ENCODE data around the gene ZBTB44.
"Not testable (repeated sequence)": the region's sequence is repeated elsewhere in the genome, so short reads cannot be mapped to it uniquely, and the experiment has no call there.

The ZBTB44 gene

DNA sequence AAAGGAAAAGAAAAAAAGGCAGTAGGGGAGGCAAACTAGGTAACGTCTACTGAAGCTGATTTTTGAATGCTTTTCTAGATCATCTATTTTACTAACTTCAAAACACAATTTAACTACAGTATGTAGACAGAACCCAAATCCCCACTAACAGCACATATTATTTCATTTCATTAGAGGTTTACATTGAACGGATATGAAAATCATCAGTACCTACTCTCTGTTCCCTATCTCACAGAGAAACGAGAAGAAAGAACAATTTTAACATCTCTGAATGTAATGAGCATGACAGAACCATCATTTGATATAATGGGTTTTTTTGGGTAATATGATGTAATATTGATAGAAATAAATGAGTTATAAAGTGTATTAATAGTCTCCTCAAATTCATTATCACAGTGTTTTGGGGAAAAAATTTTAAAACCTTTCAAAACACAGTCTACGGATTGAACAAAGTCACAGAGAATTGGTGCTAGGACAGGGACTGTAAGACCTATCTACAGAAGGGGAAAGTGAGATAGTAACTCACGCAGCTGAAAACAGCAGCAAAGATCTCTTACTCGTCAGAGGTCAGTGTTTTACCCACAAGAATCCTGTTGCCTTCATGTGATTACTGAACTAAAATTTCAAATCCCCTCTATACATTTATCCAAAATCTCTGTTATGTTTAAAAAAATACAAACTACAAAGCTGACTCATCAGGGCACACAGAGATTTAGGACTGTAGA, 77.3 kb downstream of the ZBTB44 start:
- no peak overlapping the region for H3K4me3 ChIP-seq (ENCODE audit: low read length)
- DNase-seq (ENCODE audit: low read depth) = no peak
- TF ChIP-seq, protein P1, sequence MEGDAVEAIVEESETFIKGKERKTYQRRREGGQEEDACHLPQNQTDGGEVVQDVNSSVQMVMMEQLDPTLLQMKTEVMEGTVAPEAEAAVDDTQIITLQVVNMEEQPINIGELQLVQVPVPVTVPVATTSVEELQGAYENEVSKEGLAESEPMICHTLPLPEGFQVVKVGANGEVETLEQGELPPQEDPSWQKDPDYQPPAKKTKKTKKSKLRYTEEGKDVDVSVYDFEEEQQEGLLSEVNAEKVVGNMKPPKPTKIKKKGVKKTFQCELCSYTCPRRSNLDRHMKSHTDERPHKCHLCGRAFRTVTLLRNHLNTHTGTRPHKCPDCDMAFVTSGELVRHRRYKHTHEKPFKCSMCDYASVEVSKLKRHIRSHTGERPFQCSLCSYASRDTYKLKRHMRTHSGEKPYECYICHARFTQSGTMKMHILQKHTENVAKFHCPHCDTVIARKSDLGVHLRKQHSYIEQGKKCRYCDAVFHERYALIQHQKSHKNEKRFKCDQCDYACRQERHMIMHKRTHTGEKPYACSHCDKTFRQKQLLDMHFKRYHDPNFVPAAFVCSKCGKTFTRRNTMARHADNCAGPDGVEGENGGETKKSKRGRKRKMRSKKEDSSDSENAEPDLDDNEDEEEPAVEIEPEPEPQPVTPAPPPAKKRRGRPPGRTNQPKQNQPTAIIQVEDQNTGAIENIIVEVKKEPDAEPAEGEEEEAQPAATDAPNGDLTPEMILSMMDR (conservative IDR thresholded peaks at IDR 0.05; ENCODE audit: low read length) = no peak

DNA sequence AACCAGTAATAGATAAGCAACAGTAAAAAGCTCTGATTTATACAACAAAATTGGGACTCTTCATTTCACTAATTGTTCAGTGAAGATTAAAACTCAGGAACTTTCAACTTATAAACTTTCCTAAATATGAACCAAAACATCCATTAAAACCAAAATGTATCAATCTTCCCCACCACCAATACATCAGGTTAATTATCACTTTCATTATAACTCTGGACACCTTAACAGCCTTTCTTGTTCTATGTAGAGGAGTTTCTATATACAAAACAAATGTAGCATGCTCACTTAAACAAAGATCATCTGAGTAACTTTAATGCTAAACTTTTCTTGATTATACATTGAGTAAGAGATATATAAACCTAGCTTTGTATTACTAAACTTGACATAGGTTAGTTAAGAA, 80.4 kb downstream of the ZBTB44 start:
- no peak for DNase-seq (ENCODE audit: low read depth)
- TF ChIP-seq, protein P1 (conservative IDR thresholded peaks at IDR 0.05; ENCODE audit: low read length) = no peak
- H3K4me3 ChIP-seq (ENCODE audit: low read length) = no peak overlapping the region

DNA sequence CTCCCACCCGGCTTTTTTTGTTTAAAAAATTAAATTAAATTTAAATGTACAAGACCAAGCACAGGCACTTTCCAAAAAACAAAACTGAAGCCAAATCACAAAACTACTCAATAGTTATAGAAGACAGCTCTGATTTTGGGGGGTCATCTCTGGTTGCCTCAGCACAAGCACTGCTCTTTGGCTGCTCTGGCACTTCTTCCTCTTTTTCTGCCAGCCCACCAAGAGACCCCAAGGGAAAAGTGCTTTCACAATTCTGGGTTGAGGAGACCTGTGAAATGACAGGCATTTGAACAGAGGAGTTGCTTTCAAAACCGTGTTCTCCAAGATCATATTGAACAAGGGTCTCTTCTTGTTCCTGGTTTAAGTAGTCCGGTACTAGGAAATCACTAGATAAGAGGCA, 80.8 kb downstream of the ZBTB44 start:
- DNase-seq (ENCODE audit: low read depth); H3K4me3 ChIP-seq (ENCODE audit: low read length): not testable (repeated sequence)

DNA sequence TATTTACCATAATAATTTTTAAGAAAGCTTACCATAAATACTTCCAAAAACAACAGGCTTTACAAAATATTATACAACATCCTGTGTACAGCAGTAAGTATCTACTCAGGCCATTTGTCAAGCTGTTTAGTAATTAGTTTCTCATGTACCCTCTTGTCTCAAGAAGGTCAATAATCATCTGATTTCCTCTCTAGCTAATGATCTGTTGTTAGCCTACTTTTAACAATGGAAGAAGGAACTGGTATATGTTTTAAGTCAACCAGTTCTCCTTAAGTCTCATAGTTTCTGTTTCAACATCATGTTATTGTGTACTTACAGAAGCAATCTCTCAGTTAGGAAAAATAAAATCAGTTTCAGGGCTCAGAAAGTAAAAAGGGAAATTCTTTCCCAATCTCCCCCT, 81.2 kb downstream of the ZBTB44 start:
- not testable (repeated sequence) for DNase-seq (ENCODE audit: low read depth); H3K4me3 ChIP-seq (ENCODE audit: low read length)

DNA sequence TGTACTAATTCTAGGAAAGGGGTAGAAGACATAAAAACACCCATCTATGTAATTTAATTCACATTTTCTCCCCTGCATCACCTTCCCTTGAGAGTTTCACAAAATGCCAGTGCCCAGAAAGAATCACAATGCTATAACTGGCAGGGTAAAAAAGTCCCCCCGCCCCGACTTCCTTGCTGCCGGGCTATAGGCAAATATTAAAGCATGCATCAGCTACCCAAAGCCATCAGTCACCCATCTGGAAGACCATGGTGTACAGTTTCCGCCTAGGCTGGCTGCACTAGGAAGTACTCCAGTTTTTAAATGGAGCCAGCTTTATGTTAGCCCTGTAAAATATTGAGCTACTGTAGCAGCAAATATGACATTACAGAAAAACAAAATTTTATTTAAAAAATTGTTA, 87.3 kb downstream of the ZBTB44 start:
- TF ChIP-seq, protein P1 (conservative IDR thresholded peaks at IDR 0.05; ENCODE audit: low read length) = no peak
- H3K4me3 ChIP-seq (ENCODE audit: low read length) = no peak overlapping the region
- no peak for DNase-seq (ENCODE audit: low read depth)

DNA sequence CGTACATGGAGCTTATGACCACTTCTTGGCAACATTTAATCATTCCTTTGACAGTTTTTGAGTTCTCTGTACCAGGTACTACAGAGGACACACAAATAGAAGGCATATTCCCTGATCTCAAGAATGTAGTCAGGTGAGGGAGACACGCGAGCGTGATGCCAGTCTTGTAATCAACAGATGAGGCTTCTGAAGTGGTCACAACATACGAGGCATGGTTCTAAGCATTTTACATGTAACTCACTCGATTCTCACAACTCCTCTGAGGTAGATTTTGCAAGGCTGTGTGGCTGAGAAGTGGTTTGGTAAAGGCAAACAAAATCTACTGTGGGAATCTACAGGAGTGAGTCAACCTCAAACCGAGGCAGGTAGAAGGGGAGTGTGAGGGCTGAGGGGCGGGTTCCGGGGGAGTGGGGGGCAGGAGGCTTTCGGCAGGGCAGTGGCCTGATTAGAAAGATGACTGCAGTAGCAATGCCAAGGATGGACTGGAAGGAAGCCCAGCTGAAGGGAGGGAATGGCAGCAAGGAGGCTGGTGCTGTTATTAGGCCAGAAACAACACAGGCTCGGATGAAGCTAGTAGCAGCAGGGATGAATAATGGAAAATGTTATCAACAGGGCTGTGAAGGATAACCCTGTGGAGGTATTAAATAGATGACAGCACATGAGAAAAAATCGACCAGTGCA, 91.3 kb downstream of the ZBTB44 start:
- TF ChIP-seq, protein P1 (conservative IDR thresholded peaks at IDR 0.05; ENCODE audit: low read length) = no peak
- no peak for DNase-seq (ENCODE audit: low read depth)
- H3K4me3 ChIP-seq (ENCODE audit: low read length) = no peak overlapping the region

DNA sequence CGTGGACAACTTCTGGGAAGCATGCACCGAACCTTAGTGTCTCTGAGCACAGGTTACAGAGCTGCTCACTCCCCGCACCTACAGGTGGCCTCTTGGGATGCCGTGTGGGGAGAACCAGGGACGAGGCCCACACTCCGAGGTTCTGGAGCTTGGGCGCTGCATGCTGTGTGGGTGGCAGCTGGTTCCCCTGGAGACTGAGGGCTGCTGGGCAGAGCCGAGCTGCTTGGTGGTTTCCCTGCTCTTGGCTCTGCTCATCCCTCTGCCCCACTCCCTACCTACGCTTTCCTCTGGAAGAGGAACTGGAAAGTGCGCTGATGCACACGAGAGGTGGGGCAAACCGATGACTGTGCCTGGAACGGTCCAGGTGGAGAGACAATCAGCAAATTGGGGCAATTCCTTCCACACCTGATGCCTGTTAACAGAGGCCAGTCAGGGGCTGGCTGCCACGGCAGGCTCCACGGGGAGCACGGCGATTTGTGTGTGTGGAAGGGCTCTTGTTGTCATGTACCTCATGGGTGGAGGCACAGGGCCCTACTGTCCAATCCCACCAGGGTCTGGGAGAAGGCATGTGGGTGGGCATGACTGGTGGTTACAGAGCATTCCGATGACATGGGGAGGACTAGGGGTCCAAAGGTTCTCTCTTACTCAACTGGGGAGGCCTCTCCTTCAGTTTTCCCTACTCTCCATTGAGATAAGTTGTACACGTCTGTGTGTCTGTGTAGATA, 94.2 kb downstream of the ZBTB44 start:
- no peak overlapping the region for H3K4me3 ChIP-seq (ENCODE audit: low read length)
- TF ChIP-seq, protein P1 (conservative IDR thresholded peaks at IDR 0.05; ENCODE audit: low read length) = no peak

DNA sequence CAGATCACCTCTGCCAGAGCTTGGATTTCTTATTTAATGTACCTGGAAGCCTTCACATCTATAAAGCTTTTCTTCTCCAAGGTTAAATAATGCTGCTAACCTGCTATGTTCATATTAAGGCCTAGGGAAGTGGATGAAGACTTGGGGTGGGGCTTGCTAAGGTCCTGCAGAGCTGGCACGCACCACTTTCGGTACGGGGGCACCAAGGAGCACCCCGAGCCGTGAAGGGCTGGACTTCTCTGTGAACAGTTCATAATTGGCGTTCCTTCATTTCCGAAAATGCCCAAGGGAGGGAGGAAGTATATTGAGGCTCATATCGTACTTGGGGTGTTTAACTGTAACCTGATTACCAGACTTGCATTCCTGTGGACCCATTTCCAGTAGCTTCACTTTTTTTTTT, 95.6 kb downstream of the ZBTB44 start:
- H3K4me3 ChIP-seq (ENCODE audit: low read length) = no peak overlapping the region
- no peak for DNase-seq (ENCODE audit: low read depth)
- TF ChIP-seq, protein P1 (conservative IDR thresholded peaks at IDR 0.05; ENCODE audit: low read length) = no peak

More for the DNA sequence above, 94.2 kb downstream of the ZBTB44 start:
- no peak for DNase-seq (ENCODE audit: low read depth)
